NCI-H2196 treated with DMSO at 0.1 percent for 48 hours (cell line): ENCODE measurements around the gene BAIAP2L1.
"Not testable (repeated sequence)": the region's sequence is repeated elsewhere in the genome, so short reads cannot be mapped to it uniquely, and the experiment has no call there.

Source experiments
- DNase-seq: peaks from one replicate; lab custom pipeline; 2025; ENCODE audit not compliant: unreplicated experiment; lab: John Stamatoyannopoulos, UW

The BAIAP2L1 gene

GRCh38 chr7:98399462-98399861 is 1.4 kb downstream of the BAIAP2L1 start:
- no peak for DNase-seq

GRCh38 chr7:98398567-98399372 is 2.1 kb downstream of the BAIAP2L1 start:
- DNase-seq, result no peak

DNA sequence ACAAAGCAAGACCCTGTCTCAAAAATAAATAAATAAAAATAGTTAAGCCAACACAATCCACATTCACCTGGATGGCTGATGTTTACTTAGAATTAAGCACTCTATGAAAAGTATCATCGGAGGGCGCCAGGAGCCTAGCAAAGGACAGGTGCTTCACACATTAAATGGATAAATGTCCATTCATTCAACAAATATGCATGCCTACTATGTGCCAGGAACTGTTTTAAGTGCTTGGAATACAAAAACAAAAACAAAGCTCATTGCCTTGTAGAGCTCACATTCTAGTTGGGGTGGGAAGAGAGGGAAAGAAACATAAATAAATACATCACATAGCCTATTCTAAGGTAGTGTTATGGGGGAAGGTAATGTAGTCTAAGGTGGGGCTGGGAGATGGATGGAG is 4.1 kb downstream of the BAIAP2L1 start:
- no peak for DNase-seq

DNA sequence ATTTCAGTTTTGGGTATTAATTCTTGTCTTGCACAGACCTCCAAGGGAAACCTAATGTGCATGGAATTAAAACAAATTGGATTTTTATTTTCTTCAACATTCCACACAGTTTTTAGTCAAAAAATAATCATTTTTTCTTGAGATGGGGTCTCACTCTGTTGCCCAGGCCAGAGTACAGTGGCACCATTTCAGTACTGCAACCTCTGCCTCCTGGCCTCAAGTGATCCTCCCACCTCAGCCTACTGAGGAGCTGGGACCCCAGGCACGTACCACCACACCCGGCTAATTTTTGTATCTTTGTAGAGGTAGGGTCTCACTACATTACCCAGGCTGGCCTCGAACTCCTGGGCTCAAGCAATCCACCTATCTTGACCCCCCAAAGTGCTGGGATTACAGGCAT is 4.9 kb downstream of the BAIAP2L1 start:
- DNase-seq, result no peak

DNA sequence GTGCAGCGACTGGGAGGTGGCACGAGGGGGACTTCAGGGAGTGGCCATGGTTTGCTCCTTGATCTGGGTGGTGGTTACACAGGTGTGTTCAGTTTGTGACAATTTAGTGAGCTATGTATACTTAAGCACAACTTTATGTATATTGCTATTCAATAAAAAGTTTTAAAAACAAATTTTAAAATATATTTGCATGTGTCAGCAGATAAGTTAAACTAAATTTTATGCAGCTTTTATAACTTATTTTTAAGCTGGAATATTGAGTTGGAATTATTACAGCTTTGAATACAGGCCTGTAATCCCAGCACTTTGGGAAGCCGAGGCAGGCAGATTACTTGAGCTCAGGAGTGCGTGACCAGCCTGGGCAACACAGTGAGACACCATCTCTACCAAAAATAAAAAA is 5.4 kb downstream of the BAIAP2L1 start:
- DNase-seq, result no peak

- no peak for DNase-seq
Observed at GRCh38 chr7:98394377-98394836, 6.5 kb downstream of the BAIAP2L1 start.

DNA sequence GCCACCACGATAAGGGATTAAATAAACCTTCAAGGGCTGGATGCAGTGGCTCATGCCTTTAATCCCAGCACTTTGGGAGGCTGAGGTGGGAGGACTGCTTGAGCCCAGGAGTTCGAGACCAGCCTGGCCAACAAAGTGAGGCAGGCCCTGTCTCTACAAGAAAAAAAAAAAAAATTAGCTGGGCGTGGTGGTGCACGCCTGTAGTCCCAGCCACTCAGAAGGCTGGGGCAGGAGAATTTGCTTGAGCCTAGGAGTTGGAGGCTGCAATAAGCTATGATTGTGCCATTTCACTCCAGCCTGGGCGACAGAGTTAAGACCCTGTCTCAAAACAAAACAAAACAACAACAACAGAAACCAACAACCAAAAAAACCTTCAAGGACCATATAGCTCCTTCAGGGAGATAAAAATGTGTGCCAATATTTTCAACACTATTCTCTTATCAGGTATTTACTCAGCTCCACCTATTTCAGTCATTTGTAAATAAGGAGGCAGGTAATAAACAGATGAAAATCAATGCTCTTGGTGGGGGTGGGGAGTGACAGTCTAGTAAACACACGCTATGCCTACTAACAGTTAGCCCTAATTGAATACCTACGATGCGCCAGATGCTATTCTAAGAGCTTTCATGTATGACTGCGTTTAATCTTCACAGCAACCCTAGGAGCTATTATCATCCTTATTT is 13.2 kb downstream of the BAIAP2L1 start:
- DNase-seq, result no peak

- no peak for DNase-seq
Observed at GRCh38 chr7:98387131-98387530, 13.8 kb downstream of the BAIAP2L1 start.

DNA sequence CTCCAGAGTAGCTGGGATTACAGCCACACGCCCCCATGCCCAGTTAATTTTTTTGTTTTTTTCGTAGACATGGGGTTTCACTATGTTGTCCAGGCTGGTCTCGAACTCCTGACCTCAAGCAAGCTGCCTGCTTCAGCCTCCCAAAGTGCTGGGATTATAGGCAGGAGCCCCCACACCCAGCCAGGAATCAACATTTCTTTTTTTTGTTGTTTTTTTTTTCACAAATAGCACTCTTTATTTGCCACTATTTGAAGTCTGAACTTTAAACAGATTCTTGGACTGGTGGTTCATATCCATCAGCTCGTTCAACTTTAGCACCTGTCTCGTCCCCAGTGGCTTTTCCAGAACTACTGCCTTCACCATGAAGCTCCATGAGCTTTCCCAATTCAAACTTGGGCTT is 15.4 kb downstream of the BAIAP2L1 start:
- DNase-seq, result not testable (repeated sequence)

- no peak for DNase-seq
Observed at GRCh38 chr7:98378210-98378819, 22.6 kb downstream of the BAIAP2L1 start.

GRCh38 chr7:98376711-98377110 is 24.2 kb downstream of the BAIAP2L1 start:
- no peak for DNase-seq

DNA sequence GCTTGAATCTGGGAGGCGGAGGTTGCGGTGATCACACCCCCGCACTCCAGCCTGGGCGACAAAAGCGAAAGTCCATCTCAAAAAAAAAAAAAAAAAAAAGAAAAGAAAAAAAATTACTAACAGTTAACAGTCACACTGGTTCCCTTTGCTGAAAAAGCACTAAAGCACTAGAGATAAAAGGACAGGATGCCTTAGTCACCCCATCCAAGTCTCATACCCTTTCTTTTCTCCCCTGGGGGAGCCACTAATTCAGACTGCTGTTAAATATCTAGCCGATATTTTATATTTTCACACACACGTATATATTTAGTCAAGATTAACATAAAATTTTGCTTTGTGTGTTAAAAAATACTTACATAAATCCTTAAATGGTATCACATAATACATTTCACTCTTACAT is 25.2 kb downstream of the BAIAP2L1 start:
- no peak for DNase-seq

DNA sequence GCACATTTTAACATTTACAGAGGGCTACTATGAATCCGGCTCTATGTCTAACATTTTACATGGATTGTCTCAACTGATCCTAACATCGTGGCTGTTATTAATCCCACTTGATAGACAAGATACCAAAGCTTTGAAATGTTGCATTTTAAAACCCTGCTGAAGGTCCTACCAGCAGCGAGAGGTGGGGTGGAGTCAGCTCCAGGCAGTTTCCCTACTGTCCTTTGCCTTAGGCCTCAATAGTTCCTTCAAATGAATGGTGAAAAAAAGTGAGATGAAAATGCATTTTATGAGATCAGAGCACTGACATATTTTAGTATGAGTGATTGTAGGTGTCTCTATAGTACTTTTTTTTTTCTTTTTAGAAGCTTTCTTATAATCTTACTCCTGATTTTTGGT is 26.6 kb downstream of the BAIAP2L1 start:
- DNase-seq, result no peak

- peak; percentile 32 for DNase-seq
Observed at GRCh38 chr7:98372993-98373392, 27.9 kb downstream of the BAIAP2L1 start.

GRCh38 chr7:98369726-98370125 is 31.2 kb downstream of the BAIAP2L1 start:
- DNase-seq, result no peak

DNA sequence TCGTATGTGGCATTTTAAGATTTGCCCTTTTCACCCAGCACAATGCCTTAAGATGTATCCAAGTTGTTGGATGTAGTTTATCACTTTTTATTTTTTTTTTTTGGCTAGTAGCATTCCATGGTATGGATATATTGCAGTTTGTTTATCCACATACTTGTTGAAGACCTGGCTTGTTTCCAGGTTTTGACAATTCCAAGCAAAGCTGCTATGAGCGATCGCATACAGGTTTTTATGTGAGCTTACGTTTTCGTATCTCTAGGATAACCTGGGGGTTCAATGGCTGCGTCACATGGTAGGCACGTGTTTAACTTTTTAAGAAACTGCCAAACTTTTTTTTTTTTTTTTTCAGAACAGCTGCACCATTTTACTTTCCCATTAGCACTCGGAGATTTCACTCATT is 32.2 kb downstream of the BAIAP2L1 start:
- DNase-seq, result no peak

- no peak for DNase-seq
Observed at GRCh38 chr7:98366562-98366938, 34.3 kb downstream of the BAIAP2L1 start.

DNA sequence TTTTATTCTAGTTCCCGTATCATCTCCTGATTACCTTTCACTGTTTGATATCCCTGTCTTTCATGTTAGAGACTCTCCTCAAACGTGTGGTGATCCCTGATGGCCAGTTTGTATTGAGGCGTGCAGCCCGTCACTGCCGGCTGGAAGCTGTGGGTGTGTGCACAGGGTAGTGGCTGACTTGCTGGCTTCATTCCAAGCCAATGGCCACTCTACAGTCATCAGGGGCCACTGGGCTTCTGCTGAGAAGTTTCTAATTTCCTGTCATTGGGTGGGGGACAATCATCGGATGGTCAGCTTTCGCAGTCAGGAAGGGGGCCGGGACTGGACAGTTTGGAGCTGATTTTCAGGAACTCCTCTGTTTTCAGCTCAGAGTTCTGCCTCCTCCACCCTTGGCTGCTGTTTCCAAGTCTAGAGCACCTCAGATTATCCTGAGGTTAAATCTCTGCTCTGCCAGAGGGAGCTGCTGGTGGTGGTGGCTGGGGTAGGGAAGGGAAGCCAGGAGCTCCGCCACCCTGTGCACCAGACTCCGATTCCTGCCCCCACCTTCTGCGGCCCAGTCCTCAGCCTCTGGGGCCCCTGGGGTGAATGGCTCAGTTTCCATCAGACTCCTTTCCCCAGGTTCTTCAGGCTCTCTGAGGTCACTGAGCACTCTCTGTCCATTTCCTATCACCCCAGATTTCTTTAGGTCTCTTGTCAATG is 34.9 kb downstream of the BAIAP2L1 start:
- no peak for DNase-seq

DNA sequence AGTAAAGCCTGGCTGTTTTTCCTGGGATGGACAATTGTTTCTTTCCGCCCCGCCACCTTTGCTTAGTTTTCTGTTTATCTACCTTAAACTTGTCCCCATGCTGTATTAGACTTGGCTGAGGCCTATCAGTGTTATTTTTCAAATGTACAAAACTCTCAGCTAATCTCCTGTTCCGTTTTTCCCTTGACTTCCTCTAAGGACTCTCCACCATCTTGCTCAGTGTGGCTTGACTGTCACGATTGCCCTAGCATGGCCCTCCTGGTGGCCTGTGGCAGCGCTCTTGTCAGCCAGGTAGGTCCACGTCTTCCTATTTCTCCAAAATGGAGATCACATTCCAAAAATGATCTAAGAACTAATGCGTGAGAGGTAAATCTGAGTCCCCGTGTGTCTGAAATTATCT is 36.7 kb downstream of the BAIAP2L1 start:
- DNase-seq, result no peak

DNA sequence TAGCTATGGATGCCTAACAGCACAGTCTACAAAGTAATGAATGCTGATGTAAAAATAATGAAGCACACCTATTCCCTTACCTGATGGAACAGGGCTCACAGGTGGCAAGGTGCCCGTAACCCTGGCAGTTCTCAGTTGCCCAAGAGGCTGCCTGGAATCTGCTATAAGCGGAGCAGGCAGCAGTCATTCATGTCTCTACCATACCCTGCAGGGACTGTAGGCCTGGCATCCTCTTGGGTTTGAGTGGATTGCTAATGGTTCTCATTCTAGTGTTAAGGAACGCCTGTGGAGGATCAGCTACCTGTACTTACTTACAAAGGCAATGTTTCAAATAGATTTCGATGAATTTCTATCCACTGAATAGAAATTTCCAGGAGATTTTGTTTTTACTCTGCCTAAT is 38.4 kb downstream of the BAIAP2L1 start:
- DNase-seq, result no peak
